GM12872 (cell line): ENCODE measurements around the gene PTGER1.

Experiments used
- CTCF ChIP-seq: IDR thresholded peaks from 3 replicates; pipeline ENCODE4 v1.5.1; 2011; ENCODE audit warnings: low read depth, mild to moderate bottlenecking, low read length, moderate library complexity; ENCODE audit not compliant: insufficient read depth

PTGER1 gene

GRCh38 chr19:14496029-14496833, 21.1 kb upstream of the PTGER1 start, which contains the start of gene GIPC1:
TSS of gene GIPC1 (minus strand) at chr19:14496127. CDS start at chr19:14482976, 13,151 bp downstream.
- no peak for TF ChIP-seq CTCF

DNA sequence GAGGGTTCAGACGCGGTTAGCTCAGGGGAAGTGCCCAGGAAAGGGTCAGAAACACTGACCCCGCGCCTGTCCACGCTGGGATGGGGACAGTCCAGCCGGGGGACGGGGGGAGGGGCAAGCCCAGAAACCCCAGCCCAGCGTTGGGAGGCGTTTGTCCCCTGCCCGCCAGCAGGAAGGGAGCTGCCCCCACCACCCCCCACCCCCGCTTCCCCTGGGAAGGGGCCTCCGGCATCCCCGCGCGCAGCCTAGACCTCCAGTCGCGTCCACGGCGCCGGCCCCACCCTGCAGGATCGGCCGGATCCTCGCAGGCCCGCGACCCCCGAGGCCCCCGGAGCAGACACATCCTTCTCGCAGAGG, 20.5 kb upstream of the PTGER1 start:
- TF ChIP-seq CTCF, result no peak

DNA sequence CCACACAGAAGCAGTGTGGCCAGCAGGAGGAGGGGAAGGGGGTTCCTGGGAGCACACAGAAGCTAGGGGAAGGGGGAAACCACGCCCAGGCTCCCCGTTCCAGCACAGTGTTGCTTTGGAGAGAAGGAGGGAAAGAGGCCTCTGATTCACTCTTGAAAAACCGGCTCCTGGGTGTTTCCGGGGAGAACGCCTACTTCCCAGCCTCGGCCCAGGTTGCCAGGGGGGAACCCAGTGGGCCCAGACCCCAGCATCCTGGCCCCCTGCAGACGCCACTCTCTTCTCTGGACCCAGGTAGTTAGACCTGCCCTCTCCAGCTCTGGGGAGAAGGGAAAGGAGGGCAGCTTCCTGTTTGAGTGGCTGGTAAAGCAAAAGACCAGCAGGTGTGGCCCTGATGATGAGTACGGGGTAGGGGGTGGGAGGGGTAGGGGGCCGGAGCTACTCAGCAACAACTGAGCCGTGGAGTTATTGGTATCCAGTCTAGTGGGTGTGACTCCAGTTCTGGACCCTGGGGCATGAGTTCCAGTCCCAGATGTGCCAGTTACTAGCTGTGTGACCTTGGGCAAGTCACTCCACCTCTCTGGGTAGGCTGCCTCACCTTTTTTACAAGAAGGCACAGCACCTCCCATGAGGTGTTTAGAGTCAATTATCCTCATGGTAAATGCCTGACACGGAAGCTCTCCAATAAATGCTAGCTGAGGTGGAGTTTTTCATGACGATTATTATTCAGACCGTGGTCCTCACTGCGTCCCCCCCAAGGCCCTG, 19.9 kb upstream of the PTGER1 start:
- no peak for TF ChIP-seq CTCF

DNA sequence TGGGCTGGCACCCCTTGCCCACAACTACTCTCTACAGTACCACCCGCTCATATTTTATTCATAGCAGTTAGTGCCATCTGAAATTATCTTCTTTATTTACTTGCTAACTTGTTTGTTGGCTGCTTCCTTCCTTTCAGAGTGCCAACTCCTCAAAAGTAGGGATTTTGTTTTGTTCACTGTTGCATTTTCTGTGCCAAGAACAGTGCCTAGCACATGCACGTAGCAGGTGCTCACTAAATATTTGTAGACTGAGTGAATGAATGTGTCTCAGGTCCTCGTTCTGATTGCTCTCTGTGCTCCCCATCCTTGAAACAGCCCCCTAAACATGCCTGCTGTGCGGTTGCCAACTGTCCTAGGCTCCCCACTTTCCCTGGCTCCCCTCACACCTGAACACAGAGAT, 19.3 kb upstream of the PTGER1 start:
- no peak for TF ChIP-seq CTCF

GRCh38 chr19:14492756-14493337, 17.7 kb upstream of the PTGER1 start:
- TF ChIP-seq CTCF, result no peak

DNA sequence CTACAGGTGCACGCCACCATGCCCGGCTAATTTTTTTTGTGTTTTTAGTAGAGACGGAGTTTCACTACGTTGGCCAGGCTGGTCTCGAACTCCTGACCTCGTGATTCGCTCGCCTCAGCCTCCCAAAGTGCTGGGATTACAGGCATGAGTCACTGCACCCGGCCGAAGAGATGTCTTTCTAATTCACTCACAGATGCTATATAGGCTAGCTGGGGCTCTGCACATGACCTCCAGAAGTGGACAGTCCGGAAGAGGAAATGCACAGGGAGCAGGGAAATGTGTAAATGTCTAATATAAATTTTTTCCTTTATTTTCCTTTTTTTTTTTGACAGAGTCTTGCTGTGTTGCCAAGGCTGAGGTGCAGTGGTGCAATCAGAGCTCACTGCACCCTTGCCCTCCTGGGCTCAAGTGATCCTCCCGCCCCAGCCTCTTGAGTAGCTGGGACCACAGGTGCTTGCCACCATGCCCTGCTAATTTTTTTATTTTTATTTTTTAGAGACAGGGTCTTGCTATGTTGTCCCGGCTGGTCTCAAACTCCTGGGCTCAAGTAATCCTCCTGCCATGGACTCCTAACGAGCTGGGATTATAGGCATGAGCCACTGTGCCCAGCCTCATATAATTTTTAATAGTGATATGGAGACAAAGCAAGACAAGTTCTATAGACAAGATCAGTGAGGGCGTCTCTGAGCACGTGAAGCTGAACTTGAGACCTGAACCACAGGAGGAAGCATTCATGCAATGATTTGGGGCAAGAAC, 12.4 kb upstream of the PTGER1 start:
- TF ChIP-seq CTCF, result no peak
